AG20443 (cell line): ENCODE results near the gene EPHA10.

Source experiments
- DNase-seq: peaks from one replicate; pipeline ENCODE4 v3.0.0; 2012; ENCODE audit warnings: low spot score, mixed read lengths

The EPHA10 gene

DNA sequence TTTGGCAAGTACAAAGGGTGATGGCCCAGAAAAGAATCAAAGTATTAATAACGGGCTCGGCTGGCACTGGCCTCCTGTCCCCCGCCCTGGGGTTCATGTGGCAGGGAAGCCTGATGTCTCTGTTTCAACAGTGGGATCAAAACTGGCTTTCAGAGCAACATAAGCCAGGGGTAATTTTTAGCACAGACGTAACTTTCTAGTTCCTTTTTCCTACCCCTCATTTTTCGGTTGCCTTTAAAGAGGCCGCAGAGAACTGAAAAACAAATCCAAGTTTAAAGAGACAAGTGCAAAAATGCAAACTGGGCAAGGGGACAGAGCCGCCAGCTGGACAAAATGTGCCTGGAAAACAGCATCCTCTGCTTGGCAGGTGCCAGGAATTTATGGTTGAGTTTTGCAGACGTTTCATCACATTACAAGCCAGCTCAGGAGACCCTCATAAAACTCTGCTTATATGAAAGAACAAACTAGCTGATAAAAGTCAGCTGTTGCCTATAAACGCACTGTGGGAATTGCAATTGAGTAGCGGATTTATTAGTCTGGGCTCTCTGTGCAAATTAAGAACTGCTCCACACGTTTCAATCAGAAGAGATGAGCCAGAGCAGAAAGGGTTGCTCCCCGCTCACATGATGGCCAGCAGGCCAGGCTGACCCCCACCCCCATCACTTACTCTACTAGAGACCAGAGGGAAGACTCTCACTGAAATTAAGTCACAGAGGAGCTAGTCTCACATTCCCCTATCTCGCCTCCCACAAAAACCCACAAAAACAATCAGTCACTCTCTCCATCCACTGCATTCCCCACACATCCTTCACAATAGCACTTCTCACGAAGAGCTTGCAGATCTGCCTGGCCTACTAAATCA lies 88.4 kb downstream of the EPHA10 start:
- no peak for DNase-seq

DNA sequence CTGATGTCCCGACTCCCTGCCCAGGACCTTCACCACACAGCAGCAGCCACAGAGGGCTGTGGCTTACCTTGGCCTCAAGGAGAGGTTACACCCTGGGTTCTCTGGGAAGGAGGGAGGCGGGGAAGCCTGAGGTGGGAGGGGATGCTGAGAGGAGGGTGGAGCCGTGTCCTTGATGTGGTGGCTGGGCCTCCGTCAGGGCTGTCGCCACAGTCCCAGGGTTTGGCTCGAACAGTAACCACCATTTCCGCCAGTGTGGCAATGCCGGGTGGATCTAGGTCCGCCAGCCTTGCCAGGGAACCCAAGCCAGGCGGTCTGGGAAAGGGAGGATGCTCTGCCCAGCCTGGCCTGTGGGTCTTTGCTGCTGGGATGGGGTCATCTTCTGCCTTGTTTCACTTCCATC lies 91.0 kb downstream of the EPHA10 start:
- DNase-seq, result peak; percentile 55

DNA sequence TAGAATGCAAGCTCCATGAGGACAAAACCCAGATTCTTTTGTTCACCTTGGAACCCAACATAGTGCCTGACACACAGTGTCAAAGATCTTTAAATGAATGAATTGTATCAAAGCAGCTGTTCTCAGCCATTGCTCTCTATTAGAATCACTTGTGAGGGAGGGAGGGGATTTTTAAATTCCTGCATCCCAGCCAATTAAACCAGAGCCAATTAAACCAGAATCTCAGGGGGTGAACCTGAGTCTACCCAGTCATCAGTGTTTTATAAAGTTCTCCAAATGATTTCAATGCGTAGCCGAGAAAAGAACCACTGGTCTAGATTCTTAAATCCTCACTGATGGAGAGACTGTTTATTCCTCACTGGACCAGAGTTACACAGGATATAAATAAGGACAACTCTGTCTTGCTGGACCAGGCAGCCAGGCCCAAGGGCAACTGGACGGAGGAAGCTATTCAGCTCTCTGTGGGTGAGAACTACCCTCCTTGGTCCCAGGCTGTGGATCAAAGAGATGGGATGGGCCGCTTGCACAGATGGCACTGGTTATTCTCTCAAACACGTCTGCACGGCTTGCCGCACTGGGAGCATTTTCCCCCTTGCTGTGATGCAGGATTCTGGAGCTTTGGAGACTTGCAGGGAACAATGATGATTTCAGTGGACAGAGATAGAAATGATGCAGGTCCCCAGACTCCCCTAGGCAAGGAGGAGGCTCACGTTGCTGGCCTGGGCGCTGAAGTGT lies 92.6 kb downstream of the EPHA10 start:
- no peak for DNase-seq

- no peak for DNase-seq
These were observed 93.7 kb downstream of the EPHA10 start for GRCh38 chr1:37671261-37671660.

GRCh38 chr1:37670133-37670532 lies 94.8 kb downstream of the EPHA10 start:
- DNase-seq, result no peak

GRCh38 chr1:37667023-37667671 lies 97.8 kb downstream of the EPHA10 start:
- DNase-seq, result peak; percentile 53

- DNase-seq, result no peak
These were observed 98.6 kb downstream of the EPHA10 start for GRCh38 chr1:37666241-37666867.
